Lung (tissue), 12 donors: ENCODE data around the gene IL4R. TPM values are rescaled to one million over a fixed set of nuclear protein-coding genes. Genes with fewer than 3 reads are reported as not detected.

Source experiments
- ATAC-seq: fragments of 200-7000 bp; cut with Tn5 transposase; one replicate; pipeline ENCODE4 v1.9.1; 2020; ENCODE audit warnings: moderate number of reproducible peaks; ENCODE audit not compliant: insufficient read depth, low FRiP score
- DNase-seq, 3 donors: peaks; one replicate each; pipeline ENCODE4 v3.0.0-alpha.2; 2013 to 2017
- H3K27ac ChIP-seq, 2 donors: one replicate each; pipeline ENCODE4 v1.5.1; 2013; ENCODE audit warnings: mild to moderate bottlenecking in 2 of 2, moderate library complexity in 2 of 2, control low read depth in 1 of 2, inconsistent platforms in 1 of 2, low read depth in 1 of 2, low read length in 1 of 2
- H3K27me3 ChIP-seq, 3 donors: one replicate each; pipeline ENCODE4 v1.5.1; 2013; ENCODE audit warnings: low read length in 2 of 3; ENCODE audit not compliant: control insufficient read depth in 3 of 3, insufficient read depth in 3 of 3
- H3K36me3 ChIP-seq, 4 donors: one replicate each; pipeline ENCODE4 v1.5.1; 2013; ENCODE audit warnings: low read length in 4 of 4, mild to moderate bottlenecking in 1 of 4, moderate library complexity in 1 of 4; ENCODE audit not compliant: control insufficient read depth in 4 of 4, insufficient read depth in 4 of 4
- H3K4me1 ChIP-seq, 5 donors: one replicate each; pipeline ENCODE4 v1.5.1; 2013; ENCODE audit warnings: low read length in 5 of 5, mild to moderate bottlenecking in 2 of 5, moderate library complexity in 1 of 5; ENCODE audit not compliant: control insufficient read depth in 5 of 5, insufficient read depth in 5 of 5
- H3K4me3 ChIP-seq: one replicate; pipeline ENCODE4 v1.5.1; 2013; ENCODE audit warnings: mild to moderate bottlenecking, control low read depth, moderate library complexity
- H3K9ac ChIP-seq, 2 donors: one replicate each; pipeline ENCODE4 v1.5.1; 2013; ENCODE audit warnings: low read length in 2 of 2, control low read depth in 1 of 2; ENCODE audit not compliant: insufficient read depth in 1 of 2
- H3K9me3 ChIP-seq, 4 donors: one replicate each; pipeline ENCODE4 v1.5.1; 2013; ENCODE audit warnings: low read length in 3 of 4, mild to moderate bottlenecking in 1 of 4, moderate library complexity in 1 of 4; ENCODE audit not compliant: control insufficient read depth in 4 of 4, insufficient read depth in 3 of 4
- CTCF ChIP-seq: IDR thresholded peaks from 2 replicates; pipeline ENCODE4 v1.5.1; 2012; ENCODE audit warnings: mild to moderate bottlenecking; ENCODE audit errors: control extremely low read depth, extremely low read depth
- WGBS, 2 donors: extraction: QIAGEN DNeasy Blood & Tissue Kit; methylation state at CpG; one replicate each; pipeline ENCODE4 v1.1.7; 2013; 5-methylcytosine and 5-hydroxymethylcytosine counted together
- polyA plus RNA-seq, 2 donors: library from polyadenylated mRNA; stranded (reverse); fragments of 200-250 nt; gene quantifications; one replicate each; pipeline ENCODE4 v1.2.1, GENCODE V29; 2013
- total RNA-seq, 2 donors: library from RNA; depleted of rRNA in 1 of 2; stranded (reverse); fragments of >200 nt in 1 of 2; gene quantifications; one replicate each; pipeline ENCODE4 v1.2.1, GENCODE V29; 2014 to 2021
- donor health status: control.
- donor health status: control.
- donor health status: Bipolar disorder and iron deficiency.
- donor health status: healthy.
- donor health status: DM: yes; HTN: yes; CAD: no.

The IL4R gene
- total and polyA plus RNA-seq, 4 donors, result 61.3 to 175 (median 114) TPM

- Histone ChIP-seq H3K9me3 (no peaks in the 10 kb centered on the region), H3K4me1 (peaks cover 0 to 29% (median 13%) of the 10 kb centered on the region in 5 donors), H3K9ac (no peak overlapping the region), H3K36me3 (no peaks in the 10 kb centered on the region), H3K4me3 (no peak overlapping the region), H3K27ac (no peak overlapping the region), H3K27me3 (no peaks in the 10 kb centered on the region)
- ATAC-seq (no peak), DNase-seq (peak in 1 of 3 donors; percentile 41)
- no peak for TF ChIP-seq CTCF
- 65 to 77% methylated on average over 8 of the region's 8 CpGs for WGBS, 2 donors
Observed at GRCh38 chr16:27398894-27399853, 85.4 kb downstream of the IL4R start.

GRCh38 chr16:27399969-27400368, 86.2 kb downstream of the IL4R start:
- Histone ChIP-seq H3K9ac (no peak overlapping the region), H3K27ac (no peak overlapping the region), H3K4me1 (peaks cover 0 to 29% (median 13%) of the 10 kb centered on the region in 5 donors), H3K27me3 (no peaks in the 10 kb centered on the region), H3K9me3 (no peaks in the 10 kb centered on the region), H3K36me3 (no peaks in the 10 kb centered on the region), H3K4me3 (no peak overlapping the region)
- ATAC-seq (no peak), DNase-seq (no peak)
- no peak for TF ChIP-seq CTCF
- WGBS, 2 donors, result 92 to 94% methylated on average over 2 of the region's 2 CpGs

- 34 to 48% methylated on average over 11 of the region's 11 CpGs for WGBS, 2 donors
- no peak for ATAC-seq
- TF ChIP-seq CTCF, result no peak
- Histone ChIP-seq H3K4me3 (no peak overlapping the region), H3K4me1 (peaks cover 0 to 33% (median 14%) of the 10 kb centered on the region in 5 donors), H3K27ac (peak overlapping the region in 1 of 2 donors; percentile 26), H3K27me3 (no peaks in the 10 kb centered on the region), H3K9ac (peak overlapping the region in 1 of 2 donors; percentile 11), H3K9me3 (no peaks in the 10 kb centered on the region), H3K36me3 (no peaks in the 10 kb centered on the region)
- DNase-seq, result peak in 2 of 3 donors; percentile 33 to 55
Observed at GRCh38 chr16:27400751-27401620, 87.2 kb downstream of the IL4R start.
